OCI-LY7 (cell line): ENCODE results near the gene BEST2. TPM values are rescaled to one million over a fixed set of nuclear protein-coding genes. Genes with fewer than 3 reads are reported as not detected.

ENCODE experiments used
- BruUV-seq: library from RNA; stranded (reverse); fragments of 400-500 nt; replicated peaks from 2 replicates; lab custom pipeline; 2021; lab: Mats Ljungman, UMichigan
- CTCF ChIA-PET: fragments of 300-600 bp; sonication (Branson Sonifier 250); formaldehyde crosslinking; loops from one replicate; lab custom pipeline; 2022; ENCODE audit warnings: antibody characterized with exemption; ENCODE audit not compliant: unreplicated experiment; lab: Charles Lee
- POLR2A ChIA-PET: fragments of 300-600 bp; sonication (Branson Sonifier 250); formaldehyde crosslinking; loops from one replicate; lab custom pipeline; 2022; ENCODE audit warnings: antibody characterized with exemption; lab: Charles Lee
- DNase-seq: peaks from one replicate; pipeline ENCODE4 v3.0.0-alpha.2; 2015; ENCODE audit warnings: low spot score
- H2AFZ ChIP-seq: fragments of 200-600 bp; sonication (generic), shearing (Covaris generic); 2 replicates; pipeline ENCODE4 v1.6.1; 2014; ENCODE audit warnings: mild to moderate bottlenecking, antibody characterized with exemption, low read length, moderate library complexity
- H3K27ac ChIP-seq: fragments of 200-600 bp; sonication (generic); 2 replicates; pipeline ENCODE4 v1.5.1; 2014; ENCODE audit warnings: mixed run types, low read depth, mild to moderate bottlenecking, moderate library complexity, low read length, inconsistent platforms; ENCODE audit not compliant: poor library complexity, severe bottlenecking
- H3K36me3 ChIP-seq: fragments of 200-600 bp; sonication (generic); 2 replicates; pipeline ENCODE4 v1.6.1; 2014; ENCODE audit warnings: mild to moderate bottlenecking, antibody characterized with exemption, low read length, moderate library complexity, mixed read lengths; ENCODE audit not compliant: insufficient read depth
- H3K4me1 ChIP-seq: fragments of 200-600 bp; sonication (generic); 2 replicates; pipeline ENCODE4 v1.5.1; 2014; ENCODE audit warnings: mild to moderate bottlenecking, low read length; ENCODE audit not compliant: insufficient read depth, poor library complexity, severe bottlenecking
- H3K4me2 ChIP-seq: fragments of 200-600 bp; sonication (generic); 2 replicates; pipeline ENCODE4 v1.6.1; 2014; ENCODE audit warnings: mild to moderate bottlenecking, low read length
- H3K4me3 ChIP-seq: fragments of 200-600 bp; sonication (generic); 2 replicates; pipeline ENCODE4 v1.5.1; 2014; ENCODE audit warnings: mild to moderate bottlenecking, low read depth, low read length; ENCODE audit not compliant: poor library complexity, severe bottlenecking
- H3K79me2 ChIP-seq: fragments of 200-600 bp; sonication (generic); 2 replicates; pipeline ENCODE4 v1.6.1; 2016; ENCODE audit warnings: low read depth, mild to moderate bottlenecking, low read length, moderate library complexity, mixed read lengths; ENCODE audit not compliant: insufficient read depth
- H3K9me2 ChIP-seq: fragments of 200-600 bp; sonication (generic); 2 replicates; pipeline ENCODE4 v1.6.1; 2016; ENCODE audit warnings: mild to moderate bottlenecking, low read length, mixed read lengths; ENCODE audit not compliant: insufficient read depth
- H3K9me3 ChIP-seq: fragments of 200-600 bp; sonication (generic); 2 replicates; pipeline ENCODE4 v1.6.1; 2014; ENCODE audit warnings: mild to moderate bottlenecking, mixed run types, low read length, mixed read lengths
- H4K20me1 ChIP-seq: fragments of 200-600 bp; sonication (generic); 2 replicates; pipeline ENCODE4 v1.6.1; 2014; ENCODE audit warnings: mild to moderate bottlenecking, antibody characterized with exemption, low read length, moderate library complexity, mixed read lengths; ENCODE audit not compliant: insufficient read depth
- CTCF ChIP-seq: fragments of 200-600 bp; sonication (generic); conservative IDR thresholded peaks from 2 replicates; pipeline ENCODE4 v1.5.1; 2014; ENCODE audit warnings: mild to moderate bottlenecking, antibody characterized with exemption, low read length, moderate library complexity, mixed read lengths
- EZH2phosphoT487 ChIP-seq: fragments of 200-600 bp; sonication (generic); IDR thresholded peaks from 2 replicates; pipeline ENCODE4 v1.6.1; 2018; ENCODE audit warnings: low read depth, borderline replicate concordance, mild to moderate bottlenecking, mixed run types, antibody characterized with exemption, low read length, moderate library complexity, mixed read lengths
- intact Hi-C: fragments of 100-400 bp; cut with micrococcal nuclease; formaldehyde crosslinking; loops from one replicate; pipeline ENCODE4 v1.10.0; 2022; ENCODE audit not compliant: unreplicated experiment
- total RNA-seq, 2 experiments: library from RNA; depleted of rRNA in 1 of 2; stranded (reverse); fragments of >200 nt in 1 of 2; shearing (Covaris generic) in 1 of 2; gene quantifications; 2 replicates each; pipeline ENCODE4 v1.2.3, GENCODE V29; 2014 to 2022

The BEST2 gene
- total RNA-seq, 2 experiments from 2014 or later, result not detected

- no peaks in the 10 kb centered on the region for H3K79me2 ChIP-seq
- no peak for TF ChIP-seq CTCF
- TF ChIP-seq EZH2phosphoT487, result no peak
- H3K27ac ChIP-seq, result no peak overlapping the region
- no peak overlapping the region for H3K4me3 ChIP-seq
- H2AFZ ChIP-seq, result no peak overlapping the region
- no peaks in the 10 kb centered on the region for H3K36me3 ChIP-seq
- BruUV-seq, result no TSS peak
- H4K20me1 ChIP-seq, result no peaks in the 10 kb centered on the region
- H3K9me2 ChIP-seq, result no peaks in the 10 kb centered on the region
- H3K4me1 ChIP-seq, result no peaks in the 10 kb centered on the region
- intact Hi-C loops, result loop anchor here (2.0 kb wide), 1 partner anchor 79 kb away; no protein-coding TSS in a partner anchor
- H3K4me2 ChIP-seq, result no peak overlapping the region
- CTCF ChIA-PET, result interaction anchor here (0.9 kb wide), 1 partner anchor 29 kb away, joined by 4 read pairs; no protein-coding TSS in a partner anchor
- POLR2A ChIA-PET, result no interaction called here
- H3K9me3 ChIP-seq, result no peaks in the 10 kb centered on the region
- no peak for DNase-seq
Observed at GRCh38 chr19:12767666-12768065, 16.1 kb downstream of the BEST2 start.

GRCh38 chr19:12769689-12770088 lies 18.1 kb downstream of the BEST2 start:
- no peak for DNase-seq
- ChIA-PET CTCF (no interaction called here), POLR2A (no interaction called here)
- no peaks in the 10 kb centered on the region for H3K9me3 ChIP-seq
- H3K4me1 ChIP-seq, result peaks cover 5% of the 10 kb centered on the region
- H3K4me2 ChIP-seq, result no peak overlapping the region
- H2AFZ ChIP-seq, result no peak overlapping the region
- TF ChIP-seq EZH2phosphoT487, result no peak
- TF ChIP-seq CTCF, result no peak
- no TSS peak for BruUV-seq
- H3K4me3 ChIP-seq, result no peak overlapping the region
- H3K27ac ChIP-seq, result no peak overlapping the region
- no peaks in the 10 kb centered on the region for H3K9me2 ChIP-seq
- intact Hi-C loops, result no loop called here
- H3K36me3 ChIP-seq, result no peaks in the 10 kb centered on the region
- H3K79me2 ChIP-seq, result no peaks in the 10 kb centered on the region
- H4K20me1 ChIP-seq, result no peaks in the 10 kb centered on the region

DNA sequence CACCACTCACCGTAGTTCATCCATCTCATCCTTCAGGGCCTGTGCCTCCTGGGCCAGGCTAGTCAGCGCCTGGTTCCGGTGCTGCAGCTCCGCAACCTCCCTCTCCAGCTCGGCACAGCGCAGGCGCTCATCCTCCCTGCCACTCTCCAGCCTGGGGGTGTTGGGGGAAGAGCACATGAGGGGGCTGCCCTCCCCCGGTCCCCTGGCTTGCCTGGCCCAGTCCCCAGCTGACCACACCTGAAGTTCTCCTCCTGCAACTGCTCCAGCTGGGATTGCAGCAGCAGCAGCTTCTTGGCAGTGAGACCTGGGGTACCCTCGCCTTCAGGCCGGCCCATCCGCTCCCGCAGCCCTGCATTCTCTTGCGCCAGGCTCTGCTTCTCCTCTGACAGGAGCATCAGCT lies 19.3 kb downstream of the BEST2 start:
- Histone ChIP-seq H3K4me3 (no peak overlapping the region), H3K4me1 (peaks cover 9% of the 10 kb centered on the region), H3K4me2 (no peak overlapping the region), H3K9me2 (no peaks in the 10 kb centered on the region), H4K20me1 (no peaks in the 10 kb centered on the region), H3K36me3 (no peaks in the 10 kb centered on the region), H3K79me2 (no peaks in the 10 kb centered on the region), H3K27ac (no peak overlapping the region), H2AFZ (no peak overlapping the region), H3K9me3 (no peaks in the 10 kb centered on the region)
- intact Hi-C loops, result no loop called here
- no peak for TF ChIP-seq CTCF
- no peak for TF ChIP-seq EZH2phosphoT487
- ChIA-PET CTCF (no interaction called here), POLR2A (no interaction called here)
- no TSS peak for BruUV-seq
- DNase-seq, result no peak
